Cerebellar nuclear complex (tissue), 1 donor: ENCODE results near the gene PDCD1LG2.

ENCODE experiments used
- DNase-seq, 2 experiments: peaks; one replicate each; lab custom pipeline; 2025; lab: John Stamatoyannopoulos, UW

PDCD1LG2 gene

GRCh38 chr9:5531101-5531882 is 21.0 kb downstream of the PDCD1LG2 start:
- DNase-seq: no peak

GRCh38 chr9:5532306-5532705 is 22.0 kb downstream of the PDCD1LG2 start:
- no peak for DNase-seq

GRCh38 chr9:5532790-5533189 is 22.5 kb downstream of the PDCD1LG2 start:
- no peak for DNase-seq

- DNase-seq: no peak
These were observed 26.4 kb downstream of the PDCD1LG2 start for GRCh38 chr9:5536684-5537083.

- no peak for DNase-seq
These were observed 33.8 kb downstream of the PDCD1LG2 start for GRCh38 chr9:5543875-5544702.

GRCh38 chr9:5549658-5550650 is 39.6 kb downstream of the PDCD1LG2 start:
- no peak for DNase-seq

- DNase-seq: no peak
These were observed 41.2 kb downstream of the PDCD1LG2 start for GRCh38 chr9:5551368-5552150.

- no peak for DNase-seq
These were observed 42.0 kb downstream of the PDCD1LG2 start for GRCh38 chr9:5552301-5552700.

GRCh38 chr9:5553211-5553610 is 42.9 kb downstream of the PDCD1LG2 start:
- no peak for DNase-seq

GRCh38 chr9:5554254-5554653 is 43.9 kb downstream of the PDCD1LG2 start:
- no peak for DNase-seq

- DNase-seq: no peak
These were observed 45.9 kb downstream of the PDCD1LG2 start for GRCh38 chr9:5556101-5556705.

- DNase-seq: no peak
These were observed 47.6 kb downstream of the PDCD1LG2 start for GRCh38 chr9:5557606-5558587.

GRCh38 chr9:5559659-5560058 is 49.3 kb downstream of the PDCD1LG2 start:
- DNase-seq: no peak

- no peak for DNase-seq
These were observed 50.2 kb downstream of the PDCD1LG2 start for GRCh38 chr9:5560443-5561100.

- DNase-seq: no peak
These were observed 51.6 kb downstream of the PDCD1LG2 start for GRCh38 chr9:5561828-5562488.

GRCh38 chr9:5562806-5563416 is 52.6 kb downstream of the PDCD1LG2 start:
- DNase-seq: no peak

- no peak for DNase-seq
These were observed 53.1 kb downstream of the PDCD1LG2 start for GRCh38 chr9:5563417-5563815.

- no peak for DNase-seq
These were observed 53.6 kb downstream of the PDCD1LG2 start for GRCh38 chr9:5563886-5564285.
